Tongue (tissue), 2 donors: ENCODE data around the gene CA14. TPM values are rescaled to one million over a fixed set of nuclear protein-coding genes. Genes with fewer than 3 reads are reported as not detected.
A peak's percentile ranks its signal among the peaks of the same experiment; 100 is the strongest.
"Not testable (repeated sequence)": the region's sequence is repeated elsewhere in the genome, so short reads cannot be mapped to it uniquely, and the experiment has no call there.

ENCODE experiments used
- DNase-seq: peaks from one replicate; pipeline ENCODE4 v3.0.0-alpha.2; 2015
- total RNA-seq: library from RNA; depleted of rRNA; stranded (reverse); fragments of >200 nt; gene quantifications from one replicate; pipeline ENCODE4 v1.2.3, GENCODE V29; 2014

CA14 gene
- total RNA-seq, result 9.1 TPM

GRCh38 chr1:150257624-150258585 lies at the start of gene CA14:
TSS of gene CA14 (plus strand) at chr1:150257774. CDS start at chr1:150258129, 355 bp downstream.
- peak; percentile 65 for DNase-seq

GRCh38 chr1:150208460-150208859 lies 49.1 kb upstream of the CA14 start:
- DNase-seq, result not testable (repeated sequence)

DNA sequence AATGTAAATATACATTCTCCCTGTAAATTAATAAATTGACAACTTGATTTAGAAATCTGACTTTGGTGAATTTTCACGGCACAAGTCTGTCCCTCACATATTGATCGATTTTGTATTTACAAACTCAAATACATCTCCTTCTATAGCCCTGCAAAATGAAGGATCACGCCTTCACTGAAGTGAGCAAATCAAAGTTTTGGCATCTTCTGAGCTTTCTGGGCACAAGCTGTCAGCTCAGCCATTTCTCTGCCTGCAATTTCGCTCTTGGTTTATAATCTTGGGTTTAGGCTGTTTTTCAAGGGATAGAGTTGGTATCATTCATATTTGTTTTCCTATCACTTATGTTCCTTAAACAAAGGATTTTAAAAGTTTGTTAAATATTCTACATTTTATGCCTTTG lies 47.5 kb upstream of the CA14 start:
- DNase-seq, result no peak

- no peak for DNase-seq
Measured at GRCh38 chr1:150210706-150211105, 46.9 kb upstream of the CA14 start.

GRCh38 chr1:150212070-150212469 lies 45.5 kb upstream of the CA14 start:
- no peak for DNase-seq

GRCh38 chr1:150213170-150214098 lies 44.1 kb upstream of the CA14 start:
- peak; percentile 98 for DNase-seq

DNA sequence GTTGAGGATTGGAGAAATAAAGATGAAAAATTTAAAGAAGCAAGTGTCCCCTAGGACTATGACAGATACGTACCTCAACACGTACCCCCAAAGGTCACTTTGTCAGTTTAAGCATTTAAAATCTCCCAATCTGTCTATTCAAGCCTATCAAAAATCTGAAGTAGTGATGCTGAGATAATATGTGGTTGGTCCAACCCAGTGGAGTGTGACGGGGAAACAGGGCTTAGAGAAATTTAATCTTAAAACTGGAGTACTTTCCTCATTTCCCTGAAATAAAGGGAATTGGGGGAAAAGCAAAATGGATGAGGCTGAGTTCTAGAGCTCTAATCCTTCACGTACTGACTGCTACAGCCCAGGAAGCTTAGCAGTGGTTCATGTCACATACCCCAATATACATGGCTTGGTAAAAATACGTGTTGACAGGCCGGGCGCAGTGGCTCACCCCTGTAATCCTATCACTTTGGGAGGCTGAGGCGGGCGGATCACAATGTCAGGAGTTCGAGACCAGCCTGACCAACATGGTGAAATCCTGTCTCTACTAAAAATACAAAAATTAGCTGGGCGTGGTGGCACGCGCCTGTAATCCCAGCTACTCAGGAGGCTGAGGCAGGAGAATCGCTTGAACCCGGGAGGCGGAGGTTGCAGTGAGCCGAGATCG lies 43.3 kb upstream of the CA14 start:
- DNase-seq, result not testable (repeated sequence)

- not testable (repeated sequence) for DNase-seq
Measured at GRCh38 chr1:150215855-150216254, 41.7 kb upstream of the CA14 start.

GRCh38 chr1:150221552-150221951 lies 36.0 kb upstream of the CA14 start:
- DNase-seq, result peak; percentile 40

DNA sequence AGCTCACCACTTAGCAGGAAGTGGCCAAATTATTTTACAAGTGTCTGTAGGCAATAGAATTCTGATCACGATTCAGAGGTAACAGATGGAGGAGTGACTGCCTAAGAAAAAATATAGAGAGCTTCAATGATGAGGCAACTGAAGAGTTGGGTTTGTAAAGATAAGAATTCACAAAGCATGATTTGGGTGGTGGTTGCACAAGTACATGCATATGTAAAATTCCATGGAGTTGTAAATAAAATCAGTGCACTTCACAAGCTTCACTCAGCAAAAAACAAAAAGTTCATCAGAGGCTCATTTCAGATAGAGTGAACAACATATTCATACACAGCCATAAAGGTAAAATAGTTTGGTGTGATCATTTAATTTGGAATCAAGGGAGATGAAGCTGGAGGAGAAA lies 32.6 kb upstream of the CA14 start:
- DNase-seq, result no peak

GRCh38 chr1:150225546-150225945 lies 32.0 kb upstream of the CA14 start:
- DNase-seq, result no peak

GRCh38 chr1:150226486-150226885 lies 31.1 kb upstream of the CA14 start:
- no peak for DNase-seq

DNA sequence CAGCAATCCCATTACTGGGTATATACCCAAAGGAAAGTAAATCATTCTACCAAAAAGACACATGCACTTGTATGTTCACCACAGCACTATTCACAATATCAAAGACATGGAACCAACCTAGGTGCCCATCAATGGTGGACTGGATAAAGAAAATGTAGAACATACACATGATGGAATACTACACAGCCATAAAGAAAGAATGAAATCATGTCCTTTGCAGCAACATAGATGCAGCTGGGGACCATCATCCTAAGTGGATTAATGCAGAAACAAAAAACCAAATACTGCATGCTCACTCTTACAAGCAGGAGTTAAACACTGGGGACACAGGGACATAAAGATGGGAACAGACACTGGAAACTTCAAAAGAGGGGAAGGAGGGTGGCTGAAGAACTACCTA lies 30.3 kb upstream of the CA14 start:
- DNase-seq, result no peak

DNA sequence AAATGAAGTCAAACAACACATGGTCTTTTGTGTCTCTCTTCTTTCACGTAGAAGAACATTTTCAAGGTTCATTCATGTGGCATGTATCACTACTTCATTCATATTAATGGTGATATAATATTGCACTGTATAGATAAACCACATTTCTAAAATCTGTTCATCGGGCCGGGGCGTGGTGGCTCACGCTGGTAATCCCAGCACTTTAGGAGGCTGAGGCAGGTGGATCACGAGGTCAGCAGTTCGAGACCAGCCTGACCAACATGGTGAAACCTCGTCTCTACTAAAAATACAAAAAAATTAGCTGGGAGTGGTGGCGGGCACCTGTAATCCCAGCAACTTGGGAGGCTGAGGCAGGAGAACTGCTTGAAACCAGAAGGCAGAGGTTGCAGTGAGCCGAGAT lies 29.3 kb upstream of the CA14 start:
- DNase-seq, result not testable (repeated sequence)

DNA sequence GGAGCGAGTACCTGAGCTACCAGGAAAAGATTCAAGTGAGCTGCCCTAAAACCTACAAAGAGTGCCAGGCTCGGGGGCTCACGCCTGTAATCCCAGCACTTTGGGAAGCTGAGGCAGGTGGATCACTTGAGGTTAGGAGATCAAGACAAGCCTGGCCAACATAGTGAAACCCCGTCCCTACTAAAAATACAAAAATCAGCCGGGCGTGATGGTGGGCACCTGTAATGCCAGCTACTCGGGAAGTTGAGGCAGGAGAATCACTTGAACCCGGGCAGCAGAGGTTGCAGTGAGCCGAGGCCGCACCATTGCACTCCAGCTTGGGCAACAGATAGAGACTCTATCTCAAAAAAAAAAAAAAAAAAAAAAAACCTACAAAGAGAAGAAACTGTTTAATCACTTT lies 24.7 kb upstream of the CA14 start:
- not testable (repeated sequence) for DNase-seq

DNA sequence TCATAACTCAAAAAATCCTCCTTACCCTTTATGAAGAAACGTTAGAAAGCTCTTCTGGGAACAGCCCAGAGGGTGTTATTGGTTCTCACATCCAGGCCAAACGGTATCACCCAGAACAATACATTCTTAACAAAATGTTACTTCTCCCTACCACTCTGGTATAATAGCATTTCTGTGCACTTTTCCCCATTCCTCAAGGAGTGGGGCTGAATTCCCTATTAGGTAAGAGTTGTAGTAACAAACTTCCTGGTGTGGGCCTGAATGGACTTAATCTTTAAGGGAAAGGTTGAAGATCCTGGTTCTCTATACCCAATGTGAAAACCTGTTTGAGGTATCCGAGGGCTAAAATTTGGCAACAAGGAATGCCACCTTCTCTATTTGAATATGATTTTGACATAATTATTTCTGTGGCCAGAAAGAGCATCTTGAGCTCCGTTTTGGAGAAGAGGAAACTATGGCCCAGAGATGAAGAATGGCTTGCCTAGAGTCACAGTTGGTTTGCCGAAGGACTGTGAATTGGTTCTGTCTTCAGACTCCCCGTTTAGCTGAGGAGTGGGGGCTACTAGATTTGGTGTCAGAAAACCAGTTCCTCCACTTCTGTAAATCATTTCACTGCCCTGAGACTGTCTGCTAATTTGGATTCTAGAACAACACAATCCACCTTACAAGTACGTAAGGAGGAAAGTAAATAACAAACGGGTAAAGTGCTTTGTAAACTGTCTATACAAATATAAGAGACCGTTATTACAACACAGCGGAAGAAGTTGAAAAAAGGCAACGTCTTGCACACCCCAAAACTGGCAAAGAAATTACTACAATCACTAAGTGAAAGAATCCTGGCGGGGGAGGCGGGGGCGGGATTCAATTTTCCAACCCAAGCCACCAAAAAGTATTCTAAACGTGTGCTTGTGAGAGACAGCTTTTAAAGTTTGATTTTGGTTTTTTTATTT lies 23.9 kb upstream of the CA14 start:
- DNase-seq, result peak; percentile 45

- DNase-seq, result no peak
Measured at GRCh38 chr1:150234309-150234565, 23.3 kb upstream of the CA14 start.

DNA sequence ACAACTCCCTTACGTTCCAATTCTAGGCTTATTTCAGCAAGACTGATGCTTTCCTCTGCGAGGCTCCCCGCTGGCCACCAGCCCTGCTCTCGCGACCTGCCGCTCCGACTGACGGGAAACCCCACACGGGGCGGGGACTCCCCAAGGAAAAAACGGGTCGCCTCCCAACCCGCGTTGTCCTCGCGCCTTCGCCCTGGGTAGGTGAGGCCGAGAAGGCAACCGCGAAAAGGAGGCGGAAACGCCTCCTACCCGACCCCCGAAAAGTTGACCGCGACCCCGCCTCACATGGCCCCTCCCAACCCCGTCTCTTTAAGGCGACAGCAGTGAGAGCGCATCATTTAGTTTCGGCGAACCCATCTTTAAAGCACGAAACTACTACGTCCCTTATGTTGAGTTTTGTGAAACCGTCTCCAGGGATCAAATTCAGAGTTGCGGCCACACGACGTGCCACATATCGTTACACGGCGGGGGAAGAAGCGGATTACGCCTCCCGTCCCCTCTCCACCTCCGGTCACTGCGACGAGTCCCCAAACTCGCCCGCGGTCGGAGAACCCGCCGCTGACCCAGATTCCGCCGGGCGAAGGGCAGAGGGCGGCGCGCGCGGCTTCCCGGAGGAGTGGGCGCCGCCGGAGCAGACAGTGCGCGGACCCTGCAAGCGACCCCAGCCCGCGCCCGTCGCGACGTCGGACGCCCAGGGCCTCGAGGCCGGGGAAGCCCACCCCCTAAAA lies 22.8 kb upstream of the CA14 start:
- DNase-seq, result peak; percentile 84

DNA sequence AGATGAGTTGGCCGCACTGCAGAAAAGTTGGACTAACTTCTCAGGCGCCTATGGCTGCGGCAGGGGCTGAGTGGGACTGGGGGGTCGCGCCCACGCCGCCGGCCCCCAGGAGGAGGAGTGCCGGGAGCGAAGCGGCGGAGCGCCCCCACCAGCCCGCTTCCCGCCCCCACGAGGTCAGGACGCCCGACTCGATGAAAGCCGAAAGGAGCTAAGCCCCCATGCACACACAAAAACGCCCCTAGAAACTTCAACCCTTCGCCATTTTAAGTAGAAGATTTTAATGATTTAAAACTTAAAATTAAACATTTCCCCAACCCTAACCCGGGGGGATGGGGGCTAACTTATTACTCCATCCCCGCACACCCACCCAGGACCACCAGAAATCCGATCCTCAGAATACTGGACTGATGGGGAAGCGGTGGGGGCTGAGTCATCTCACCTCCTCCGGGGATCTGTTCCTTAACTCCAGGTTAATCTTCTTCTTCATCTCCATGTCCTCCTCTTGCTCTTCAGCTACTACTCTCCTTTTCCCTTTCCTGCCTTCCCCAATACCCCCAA lies 22.2 kb upstream of the CA14 start:
- peak; percentile 64 for DNase-seq

GRCh38 chr1:150235852-150236613 lies 21.5 kb upstream of the CA14 start, which contains the start of gene ANP32E:
TSS of gene ANP32E (minus strand) at chr1:150236112. CDS start at chr1:150235786, 326 bp downstream.
- peak; percentile 99 for DNase-seq
